HG02642 (cell line): ENCODE results near the gene C1orf226.
"Not testable (repeated sequence)": the region's sequence is repeated elsewhere in the genome, so short reads cannot be mapped to it uniquely, and the experiment has no call there.

Experiments used
- ATAC-seq: cut with Tn5 transposase; IDR thresholded peaks from one replicate; pipeline ENCODE4 v1.9.1; 2021; ENCODE audit warnings: mild to moderate bottlenecking; ENCODE audit not compliant: unreplicated experiment, poor library complexity

Gene C1orf226

GRCh38 chr1:162400790-162401355, 19.3 kb downstream of the C1orf226 start:
- ATAC-seq, result no peak

- ATAC-seq, result no peak
These were observed 23.1 kb downstream of the C1orf226 start for GRCh38 chr1:162404550-162405160.

GRCh38 chr1:162405800-162406199, 24.3 kb downstream of the C1orf226 start:
- no peak for ATAC-seq

- ATAC-seq, result no peak
These were observed 25.3 kb downstream of the C1orf226 start for GRCh38 chr1:162406811-162407210.

- ATAC-seq, result no peak
These were observed 26.0 kb downstream of the C1orf226 start for GRCh38 chr1:162407539-162407938.

- ATAC-seq, result no peak
These were observed 30.5 kb downstream of the C1orf226 start, which contains the start of gene SH2D1B for GRCh38 chr1:162412002-162412401. Gene SH2D1B, minus strand, starts transcription at chr1:162412136. Its CDS starts 120 bp downstream, at chr1:162412016.

GRCh38 chr1:162416215-162416614, 34.7 kb downstream of the C1orf226 start:
- ATAC-seq, result no peak

GRCh38 chr1:162416909-162417308, 35.4 kb downstream of the C1orf226 start:
- ATAC-seq, result no peak

- ATAC-seq, result no peak
These were observed 36.1 kb downstream of the C1orf226 start for GRCh38 chr1:162417650-162418049.

- not testable (repeated sequence) for ATAC-seq
These were observed 37.1 kb downstream of the C1orf226 start for GRCh38 chr1:162418584-162418983.

- not testable (repeated sequence) for ATAC-seq
These were observed 38.0 kb downstream of the C1orf226 start for GRCh38 chr1:162419450-162419931.

GRCh38 chr1:162420120-162420519, 38.6 kb downstream of the C1orf226 start:
- no peak for ATAC-seq

GRCh38 chr1:162421258-162422164, 40.0 kb downstream of the C1orf226 start:
- ATAC-seq, result no peak

- no peak for ATAC-seq
These were observed 41.3 kb downstream of the C1orf226 start for GRCh38 chr1:162422662-162423375.

GRCh38 chr1:162430583-162430982, 49.1 kb downstream of the C1orf226 start:
- ATAC-seq, result no peak

- ATAC-seq, result not testable (repeated sequence)
These were observed 51.6 kb downstream of the C1orf226 start for GRCh38 chr1:162432977-162433713.
